M059J (cell line): Measurements from ENCODE around the gene SECISBP2. TPM values are rescaled to one million over a fixed set of nuclear protein-coding genes. Genes with fewer than 3 reads are reported as not detected.

Experiments used
- DNase-seq: peaks from one replicate; pipeline ENCODE4 v3.0.0-alpha.2; 2012; ENCODE audit warnings: low read depth
- total RNA-seq: library from RNA; depleted of rRNA; stranded (reverse); fragments of >200 nt; shearing (Covaris generic); gene quantifications from 2 replicates; pipeline ENCODE4 v1.2.3, GENCODE V29; 2014

SECISBP2 gene
- total RNA-seq, 1 experiment from 2014 or later = 22.1 TPM

- no peak for DNase-seq
Observed at GRCh38 chr9:89347651-89348050, 29.4 kb downstream of the SECISBP2 start.

GRCh38 chr9:89349607-89350006 is 31.3 kb downstream of the SECISBP2 start:
- no peak for DNase-seq

- no peak for DNase-seq
Observed at GRCh38 chr9:89350988-89351557, 32.8 kb downstream of the SECISBP2 start.

GRCh38 chr9:89351584-89352300 is 33.4 kb downstream of the SECISBP2 start:
- no peak for DNase-seq

GRCh38 chr9:89352451-89352850 is 34.2 kb downstream of the SECISBP2 start:
- no peak for DNase-seq

GRCh38 chr9:89352874-89353649 is 34.8 kb downstream of the SECISBP2 start:
- DNase-seq = no peak

GRCh38 chr9:89353989-89354388 is 35.7 kb downstream of the SECISBP2 start:
- no peak for DNase-seq

- no peak for DNase-seq
Observed at GRCh38 chr9:89354471-89354870, 36.2 kb downstream of the SECISBP2 start.

GRCh38 chr9:89356782-89357181 is 38.5 kb downstream of the SECISBP2 start:
- no peak for DNase-seq

- no peak for DNase-seq
Observed at GRCh38 chr9:89357331-89358197, 39.3 kb downstream of the SECISBP2 start.

GRCh38 chr9:89358376-89358916 is 40.1 kb downstream of the SECISBP2 start:
- no peak for DNase-seq

- no peak for DNase-seq
Observed at GRCh38 chr9:89358985-89359384, 40.7 kb downstream of the SECISBP2 start.

GRCh38 chr9:89359751-89360261 is 41.5 kb downstream of the SECISBP2 start:
- DNase-seq = no peak

- DNase-seq = no peak
Observed at GRCh38 chr9:89360465-89360864, 42.2 kb downstream of the SECISBP2 start.

- DNase-seq = no peak
Observed at GRCh38 chr9:89361031-89361430, 42.7 kb downstream of the SECISBP2 start.

GRCh38 chr9:89361816-89362646 is 43.7 kb downstream of the SECISBP2 start:
- no peak for DNase-seq

- no peak for DNase-seq
Observed at GRCh38 chr9:89362647-89363310, 44.5 kb downstream of the SECISBP2 start.

- no peak for DNase-seq
Observed at GRCh38 chr9:89363311-89363670, 45.0 kb downstream of the SECISBP2 start.

GRCh38 chr9:89363921-89364665 is 45.8 kb downstream of the SECISBP2 start:
- no peak for DNase-seq
